ENCODE data around the gene MGMT.

MGMT gene

DNA sequence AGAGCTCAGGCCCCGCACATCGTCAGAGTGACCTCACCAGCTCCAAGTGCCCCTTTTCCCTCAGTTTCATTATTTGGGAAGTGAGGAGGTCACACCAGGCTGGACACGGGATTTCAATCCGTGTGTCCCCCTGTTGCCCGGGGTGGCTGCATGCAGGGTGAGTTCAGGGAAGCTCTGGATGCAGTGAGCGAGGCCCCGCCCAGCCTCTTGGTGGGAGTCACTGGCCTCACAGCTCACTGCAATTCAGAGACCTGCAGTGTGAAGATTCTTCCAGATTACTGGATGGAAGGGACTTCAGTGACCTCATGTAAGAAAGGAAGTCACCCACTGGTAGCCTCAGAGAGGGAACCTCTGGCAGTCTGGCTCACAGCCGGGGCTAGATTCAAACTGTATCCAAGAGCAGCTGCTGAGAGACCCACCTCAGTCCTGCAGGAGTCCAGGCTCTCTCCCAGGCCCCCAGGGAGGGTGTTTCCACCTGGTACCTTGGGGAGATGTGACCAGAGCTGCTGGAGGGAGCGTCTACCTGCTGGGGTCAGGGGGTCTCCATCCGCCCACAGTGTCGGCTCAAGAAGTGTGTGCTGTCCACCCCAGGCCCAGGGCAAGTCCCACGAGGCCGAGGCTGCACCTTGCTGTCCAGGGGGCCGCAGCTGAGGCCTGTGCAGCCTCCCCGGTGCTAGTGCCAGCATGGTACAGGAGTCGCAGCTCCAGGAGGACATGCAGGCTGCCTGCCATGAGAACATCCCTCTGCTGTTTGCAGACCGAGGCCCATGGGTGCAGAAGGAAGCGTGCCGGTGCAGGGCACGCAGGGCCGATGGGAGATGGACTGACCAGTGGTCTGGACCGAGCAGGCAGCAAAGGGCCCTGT, 54.4 kb downstream of the MGMT start:
- DNase-seq (ENCODE audit: low spot score), result no peak

DNA sequence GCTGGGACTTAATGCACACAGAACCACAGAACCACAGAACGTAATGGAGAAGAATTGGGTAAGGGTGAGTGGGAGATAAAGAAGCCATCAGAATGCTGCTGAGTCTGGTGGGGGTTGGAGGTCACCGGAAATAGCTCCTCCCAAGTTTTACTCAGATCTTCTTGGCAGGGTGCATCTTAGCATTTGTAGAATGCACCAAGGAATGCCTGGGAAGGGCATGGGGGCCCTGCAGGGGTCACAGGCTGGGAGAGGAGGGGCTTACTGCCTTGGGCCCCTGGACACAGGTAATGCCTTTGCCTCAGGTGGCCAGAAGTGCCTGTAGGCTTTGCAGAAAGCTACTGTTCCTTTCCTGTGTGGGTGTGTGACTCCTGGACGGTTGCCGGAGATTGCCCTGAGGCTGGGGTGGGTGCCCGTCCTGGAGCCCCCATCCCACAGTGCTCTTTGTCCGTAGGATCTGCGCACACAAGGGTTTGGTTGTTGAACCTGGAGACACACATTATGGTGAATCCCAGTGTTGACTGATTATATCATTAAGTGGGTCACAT, 55.1 kb downstream of the MGMT start:
- no peak for DNase-seq (ENCODE audit: low spot score)

DNA sequence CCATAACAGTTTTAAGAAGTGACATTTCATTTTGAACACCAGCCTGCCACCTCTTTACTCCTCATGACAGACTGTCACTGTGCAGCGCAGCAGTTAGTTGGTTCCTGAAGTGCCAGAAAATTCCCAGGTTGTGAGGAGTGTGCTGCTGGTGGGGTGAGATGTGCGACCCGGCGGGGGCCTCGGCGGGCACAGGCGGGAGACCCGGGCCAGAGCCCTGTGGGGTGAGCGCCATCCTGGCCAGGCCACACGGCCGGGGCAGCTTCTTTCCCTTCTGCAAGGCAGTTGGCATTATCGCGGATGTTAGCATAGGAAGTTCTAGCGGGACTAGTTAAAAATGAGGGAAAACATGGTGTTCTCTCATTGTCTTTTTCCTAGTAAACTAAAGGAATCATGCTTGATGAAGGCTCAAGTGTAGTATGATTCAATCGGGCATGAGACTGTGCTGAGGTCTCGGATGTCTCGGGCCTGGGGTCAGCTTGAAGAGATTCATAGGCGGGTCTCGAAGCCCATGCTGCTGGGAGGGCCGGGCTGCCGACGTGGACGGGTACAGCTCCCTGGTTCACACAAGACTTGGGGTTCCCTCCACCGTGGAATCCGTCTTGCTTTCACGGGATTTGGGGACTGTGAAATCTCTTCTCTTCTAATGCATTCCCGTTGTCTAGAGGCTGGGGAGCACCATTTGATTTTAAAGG, 56.1 kb downstream of the MGMT start:
- DNase-seq (ENCODE audit: low spot score), result no peak

DNA sequence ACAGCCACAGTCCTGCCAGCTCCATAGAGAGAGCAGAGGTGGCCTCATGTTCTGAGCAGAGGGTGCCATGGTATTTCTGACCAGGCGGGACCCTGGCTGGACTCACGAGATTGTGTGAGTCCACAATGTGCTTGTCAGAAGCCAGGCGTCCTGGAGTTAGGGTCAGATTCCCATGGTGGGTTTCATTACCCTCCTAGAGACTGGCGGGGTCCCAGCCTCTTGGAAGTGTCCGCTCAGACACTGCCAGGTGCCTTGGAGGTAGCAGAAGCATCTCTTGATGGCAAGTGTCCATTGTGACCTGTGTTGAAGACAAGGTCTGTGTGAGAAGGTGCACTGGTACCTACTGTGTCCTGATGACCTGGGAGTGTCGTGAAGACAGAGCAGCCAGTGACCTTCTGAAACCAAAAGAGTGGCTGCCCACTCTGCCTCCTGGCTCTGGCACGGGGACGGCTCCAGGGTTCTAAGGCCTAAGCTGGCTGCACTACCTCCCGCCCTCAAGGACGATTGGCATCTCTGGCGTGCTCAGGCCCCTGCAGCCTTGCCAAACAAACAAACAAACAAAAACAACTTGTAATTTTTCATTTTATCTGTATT, 56.8 kb downstream of the MGMT start:
- DNase-seq (ENCODE audit: low spot score), result no peak

DNA sequence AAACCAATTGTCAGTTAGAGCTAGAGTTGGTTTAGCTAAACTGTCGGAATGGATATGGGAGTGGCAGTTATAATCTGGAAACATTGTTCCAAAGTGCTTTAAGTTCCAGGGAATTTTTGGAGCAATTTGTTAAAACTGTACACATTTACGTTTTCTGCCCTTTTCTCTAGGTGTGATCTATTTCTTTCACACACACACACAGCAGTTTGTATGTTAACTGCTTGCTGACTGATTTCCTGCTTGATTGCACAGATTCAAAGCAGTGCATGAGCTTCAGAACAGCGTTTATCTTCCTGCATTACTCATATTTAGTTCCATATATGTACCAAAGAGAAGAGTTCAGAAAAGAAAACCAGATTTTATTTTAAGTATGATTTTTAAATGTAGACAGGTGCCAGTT, 57.9 kb downstream of the MGMT start:
- no peak for DNase-seq (ENCODE audit: low spot score)

DNA sequence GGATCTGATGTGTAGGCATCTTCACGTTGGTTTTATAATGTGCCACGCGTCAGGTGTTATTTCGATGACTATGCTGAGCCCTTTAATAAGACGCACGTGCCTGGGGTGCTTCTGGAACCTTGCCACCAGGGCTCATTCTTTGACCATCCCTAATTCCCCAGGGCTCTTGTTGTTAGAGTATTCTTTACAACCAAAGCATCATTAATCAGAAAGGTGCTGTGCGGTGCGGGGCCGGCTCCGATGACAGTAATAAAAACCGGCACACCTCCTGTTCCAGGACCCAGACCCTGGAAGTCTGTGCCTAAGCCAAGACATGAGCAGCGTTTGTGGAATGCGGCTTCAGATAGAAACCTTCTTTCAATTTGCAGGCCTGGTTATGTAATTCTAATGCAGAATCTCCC, 58.4 kb downstream of the MGMT start:
- DNase-seq (ENCODE audit: low spot score), result no peak

DNA sequence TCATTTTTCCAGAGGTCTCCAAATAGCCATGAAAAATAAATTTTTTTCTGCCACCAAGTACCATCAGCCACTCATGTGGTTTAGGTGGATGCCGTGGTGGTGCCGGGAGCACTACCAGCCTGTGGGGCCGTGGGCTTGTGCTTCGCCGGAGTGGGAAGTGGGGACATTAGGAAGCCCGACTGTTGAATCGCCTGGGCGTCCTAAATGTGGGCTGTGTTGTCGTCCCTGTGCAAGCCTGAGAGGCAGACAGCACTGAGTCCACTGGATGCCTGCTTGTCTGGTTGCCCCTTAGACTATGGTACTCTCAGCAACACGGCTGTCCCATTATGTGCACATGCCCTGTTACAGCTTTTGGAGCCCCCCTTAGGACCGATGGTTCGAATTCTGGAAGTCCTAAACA, 59.9 kb downstream of the MGMT start:
- DNase-seq (ENCODE audit: low spot score), result no peak

DNA sequence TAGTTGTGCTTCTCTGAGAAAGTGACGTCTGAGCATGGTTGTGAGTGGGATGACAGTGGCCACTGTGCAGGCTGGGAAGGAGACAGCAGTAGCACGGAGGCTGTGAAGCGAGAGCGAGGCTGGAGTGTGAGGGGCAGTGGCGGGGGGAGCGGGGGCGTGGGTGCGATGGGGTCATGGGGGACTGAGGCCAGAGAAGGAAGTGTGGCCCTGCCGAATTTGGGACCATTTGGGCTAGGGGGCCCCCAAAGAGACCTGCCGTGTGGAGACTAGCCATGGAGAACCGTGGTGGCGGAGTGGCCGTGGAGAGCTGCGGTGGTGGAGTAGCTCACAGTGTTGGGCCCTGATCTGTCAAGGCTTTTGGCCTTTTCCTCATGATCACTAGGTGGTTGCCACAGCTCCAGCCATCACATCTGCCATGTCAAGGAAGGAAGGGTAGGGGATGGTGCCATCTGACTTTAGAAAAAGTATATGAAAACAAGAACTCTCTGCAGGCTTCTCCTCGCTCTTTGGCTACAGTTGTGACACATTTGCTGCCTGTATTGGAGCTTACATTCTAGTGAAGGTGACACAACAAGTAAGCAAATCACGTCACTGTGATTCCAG, 61.4 kb downstream of the MGMT start:
- DNase-seq (ENCODE audit: low spot score), result no peak

DNA sequence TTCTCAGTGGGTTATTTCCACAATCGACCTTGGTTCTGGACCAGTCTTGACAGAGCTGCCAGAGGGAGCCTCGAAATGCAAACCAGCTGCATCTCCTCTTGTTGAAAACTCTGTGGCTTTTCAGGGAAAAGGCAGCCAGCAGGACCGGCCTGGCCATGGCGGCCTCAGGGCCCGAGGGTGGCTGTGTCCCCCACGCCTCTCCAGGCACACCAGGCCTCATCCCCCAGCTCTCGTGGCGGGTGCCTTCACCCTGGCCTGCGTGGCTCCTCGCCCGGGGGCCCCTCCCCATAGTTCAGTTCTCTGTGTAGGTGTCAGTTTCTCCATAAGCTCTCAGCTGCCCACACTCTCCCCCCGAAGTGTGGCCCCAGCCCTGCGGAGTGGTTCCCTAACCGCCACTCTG, 63.5 kb downstream of the MGMT start:
- no peak for DNase-seq (ENCODE audit: low spot score)

DNA sequence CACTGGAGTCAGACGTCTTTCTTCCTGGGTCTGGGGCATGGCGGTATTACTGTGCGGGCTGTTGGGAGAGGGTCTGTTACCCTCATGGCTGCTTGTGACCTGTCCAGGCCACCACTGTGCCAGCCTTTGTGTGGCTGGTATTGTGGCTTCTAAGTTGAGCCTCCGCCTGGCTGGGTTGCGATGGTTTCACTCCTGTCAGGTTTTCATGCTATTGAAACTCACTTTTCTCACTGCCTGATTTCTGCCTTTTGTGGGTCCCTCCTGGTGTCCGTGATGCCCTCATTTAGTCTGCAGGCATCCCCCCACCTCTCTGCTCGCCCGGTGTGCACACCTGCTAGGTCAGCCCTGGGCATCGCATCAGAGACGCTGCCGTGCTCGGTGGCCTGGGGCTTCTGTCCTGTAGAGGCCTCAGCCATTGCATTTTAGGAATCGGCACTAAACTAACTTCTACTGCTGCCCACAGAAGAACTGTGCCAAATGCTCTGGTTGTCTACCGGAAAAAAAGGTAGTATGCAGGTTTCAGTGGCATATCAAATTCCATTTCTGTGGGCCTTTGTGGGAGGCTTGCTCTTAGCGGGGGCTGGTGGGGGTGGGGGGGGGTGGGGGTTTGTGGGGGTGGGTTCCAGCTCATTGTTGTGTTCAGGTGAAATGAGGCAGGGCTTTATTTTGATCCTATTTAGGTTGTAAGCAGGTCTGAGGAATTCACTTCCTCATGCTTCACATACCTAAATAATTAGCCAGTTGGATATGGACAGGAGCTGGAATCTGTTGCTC, 64.3 kb downstream of the MGMT start:
- DNase-seq (ENCODE audit: low spot score), result no peak

DNA sequence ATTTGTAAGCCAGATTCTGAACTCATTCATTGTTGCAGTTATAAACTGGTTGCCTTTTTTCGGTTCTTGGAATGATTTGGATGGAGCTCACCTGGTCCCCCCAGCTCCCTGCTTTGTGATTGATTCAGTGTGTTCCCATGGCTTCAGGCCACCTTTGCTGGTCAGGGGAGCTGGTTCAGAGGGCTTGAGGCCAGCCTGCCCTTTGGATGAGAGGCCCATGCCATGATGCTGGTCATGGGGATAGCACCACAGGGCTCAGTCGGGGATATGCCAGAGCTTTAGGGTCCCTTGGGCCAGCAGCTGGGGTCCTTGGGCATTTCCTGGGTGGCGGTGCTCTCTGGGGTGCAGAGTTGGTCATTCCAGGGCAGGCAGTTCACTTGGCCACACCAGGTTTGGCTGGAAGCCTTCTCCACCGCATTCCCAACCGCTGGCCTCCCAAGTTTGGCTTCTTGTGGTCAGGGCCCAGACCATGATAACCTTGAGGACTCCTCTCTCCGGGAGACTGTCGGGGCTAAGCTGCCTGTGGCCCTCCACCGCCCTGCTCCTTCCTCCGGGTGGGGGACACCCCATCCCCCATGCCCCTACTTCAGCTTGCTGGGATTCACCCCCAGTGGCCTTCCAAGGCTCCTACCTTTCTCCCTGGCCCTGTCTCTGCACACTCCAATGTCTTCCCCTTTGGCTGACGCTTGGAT, 65.1 kb downstream of the MGMT start:
- DNase-seq (ENCODE audit: low spot score), result no peak

DNA sequence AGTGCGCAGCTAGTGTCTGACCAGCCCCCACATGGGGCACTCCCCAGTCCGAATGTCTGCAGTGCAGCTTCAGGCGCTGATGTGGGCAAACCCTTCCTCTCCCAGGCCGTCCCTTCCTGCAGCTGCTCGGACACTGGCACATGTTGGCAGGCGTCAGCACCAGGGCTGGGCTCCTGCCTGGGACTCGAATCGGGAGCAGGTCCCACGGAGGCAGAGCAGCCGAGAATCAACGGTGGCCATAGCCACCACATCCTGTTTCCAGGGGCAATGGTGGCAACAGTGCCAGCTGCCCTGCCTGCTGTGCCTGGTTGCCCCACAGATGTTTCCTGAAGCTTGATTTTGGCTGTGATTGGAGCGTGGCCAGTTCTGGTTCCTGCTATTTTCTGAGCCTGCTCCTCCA, 65.8 kb downstream of the MGMT start:
- DNase-seq (ENCODE audit: low spot score), result no peak

DNA sequence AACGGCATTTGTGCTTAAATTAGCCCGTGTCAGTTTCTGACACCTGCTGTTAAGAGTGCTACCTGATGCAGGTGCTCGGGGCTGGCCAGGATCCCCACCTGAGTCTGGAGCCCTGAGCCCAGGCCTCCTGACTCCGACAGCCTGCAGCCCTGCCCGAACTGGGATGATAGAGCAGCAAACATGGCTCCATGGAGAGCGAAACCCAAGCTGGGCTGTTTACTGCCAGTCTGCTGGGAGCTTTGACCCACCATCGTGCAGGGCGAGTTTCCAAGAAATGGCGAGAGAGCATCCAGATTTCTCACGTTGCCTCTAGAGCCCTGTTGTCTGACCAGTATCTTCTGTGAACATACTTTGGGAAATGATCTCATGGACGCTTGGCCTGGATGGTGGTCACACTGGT, 66.2 kb downstream of the MGMT start:
- DNase-seq (ENCODE audit: low spot score), result no peak

DNA sequence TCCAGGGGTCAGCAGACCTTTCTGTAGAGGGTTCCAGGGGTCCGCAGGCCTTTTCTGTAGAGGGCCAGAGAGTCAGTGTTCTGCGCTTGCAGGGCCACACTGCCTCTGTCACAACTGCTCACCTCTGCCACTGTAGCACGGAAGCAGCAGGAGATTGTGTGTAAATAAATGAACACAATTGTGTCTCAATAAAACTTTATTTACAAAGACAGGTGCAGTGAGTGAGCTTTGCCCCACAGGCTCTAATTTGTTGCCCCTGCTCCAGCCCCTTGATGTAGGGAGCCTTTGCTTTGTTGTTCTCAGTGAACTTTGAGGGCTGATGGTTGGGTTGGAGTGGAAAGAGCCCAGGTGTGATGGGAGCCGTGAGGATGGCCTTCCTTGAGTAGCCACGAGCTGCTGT, 67.8 kb downstream of the MGMT start:
- DNase-seq (ENCODE audit: low spot score), result no peak

DNA sequence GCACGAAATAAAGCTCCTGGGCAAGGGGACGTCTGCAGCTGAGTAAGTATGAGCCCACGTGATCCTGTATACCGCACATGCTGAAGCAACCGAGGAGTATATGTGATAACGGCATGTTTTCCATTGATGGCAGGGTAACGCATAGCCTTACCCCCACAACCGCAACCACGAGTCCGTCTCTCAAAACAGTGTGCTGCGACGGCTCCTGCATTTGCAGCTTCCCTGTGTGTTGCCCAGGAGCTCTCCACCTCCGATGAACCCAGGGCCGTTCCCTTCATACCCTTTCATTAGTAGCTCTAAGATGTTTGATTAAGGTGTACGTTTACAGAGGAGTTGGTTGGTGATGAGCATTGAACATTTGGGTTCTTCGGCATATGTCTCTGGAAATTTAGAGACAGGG, 69.3 kb downstream of the MGMT start:
- DNase-seq (ENCODE audit: low spot score), result no peak

DNA sequence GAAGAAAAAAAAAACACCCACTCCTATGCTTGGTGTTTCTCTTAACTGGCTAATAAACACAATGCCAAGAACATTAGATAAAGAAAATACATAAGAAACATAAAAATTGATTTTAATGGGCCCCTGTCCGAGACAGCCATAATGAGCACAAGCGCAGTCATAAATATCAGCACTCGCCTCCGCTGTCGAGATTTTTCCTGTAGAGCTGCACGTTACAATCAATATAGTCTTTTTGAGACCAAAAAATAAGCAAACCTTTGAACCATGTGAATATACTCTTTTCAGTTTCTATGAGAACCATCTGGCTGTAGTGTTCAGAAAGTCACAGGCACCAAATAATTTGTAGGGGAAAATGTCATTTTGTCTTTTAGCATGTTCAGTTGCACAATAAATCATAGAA, 70.1 kb downstream of the MGMT start:
- DNase-seq (ENCODE audit: low spot score), result no peak

DNA sequence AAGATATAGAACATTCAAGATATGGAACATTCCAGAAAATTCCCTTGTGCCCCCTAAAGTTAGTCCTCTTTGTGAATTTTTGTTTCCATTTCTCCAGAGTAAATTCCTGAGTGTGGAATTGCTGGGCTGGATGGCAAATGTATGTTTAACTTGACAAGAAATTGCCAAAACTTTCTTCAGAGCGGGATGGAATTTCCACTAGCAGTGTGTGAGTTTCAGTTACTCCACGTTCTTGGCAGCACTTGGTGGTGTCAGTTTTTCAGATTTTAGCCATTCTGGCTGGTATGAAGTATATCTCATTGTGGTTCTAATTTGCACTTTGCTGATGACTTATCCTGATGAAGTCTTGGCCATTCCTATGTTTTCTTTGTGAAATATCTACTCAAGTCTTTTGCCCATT, 71.2 kb downstream of the MGMT start:
- DNase-seq (ENCODE audit: low spot score), result no peak

DNA sequence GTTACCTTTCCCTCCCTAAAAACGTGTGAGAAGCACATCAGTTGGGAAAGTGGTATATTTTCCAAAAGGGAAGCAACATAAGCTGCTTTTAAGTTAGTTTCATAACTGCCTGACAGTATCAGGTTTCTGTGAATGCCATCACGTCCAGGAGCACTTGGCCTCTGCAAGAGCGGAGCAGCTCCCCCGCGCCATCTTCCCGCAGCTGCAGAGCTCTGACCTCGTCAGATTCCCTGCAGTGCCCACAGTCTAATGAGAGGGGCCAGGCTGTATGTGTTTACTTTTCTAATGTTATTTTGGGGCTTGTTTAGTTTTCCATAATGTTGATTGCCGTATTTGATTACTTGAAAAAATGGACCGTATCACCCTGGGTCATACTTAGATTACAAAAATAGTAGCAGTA, 74.2 kb downstream of the MGMT start:
- DNase-seq (ENCODE audit: low spot score), result no peak

DNA sequence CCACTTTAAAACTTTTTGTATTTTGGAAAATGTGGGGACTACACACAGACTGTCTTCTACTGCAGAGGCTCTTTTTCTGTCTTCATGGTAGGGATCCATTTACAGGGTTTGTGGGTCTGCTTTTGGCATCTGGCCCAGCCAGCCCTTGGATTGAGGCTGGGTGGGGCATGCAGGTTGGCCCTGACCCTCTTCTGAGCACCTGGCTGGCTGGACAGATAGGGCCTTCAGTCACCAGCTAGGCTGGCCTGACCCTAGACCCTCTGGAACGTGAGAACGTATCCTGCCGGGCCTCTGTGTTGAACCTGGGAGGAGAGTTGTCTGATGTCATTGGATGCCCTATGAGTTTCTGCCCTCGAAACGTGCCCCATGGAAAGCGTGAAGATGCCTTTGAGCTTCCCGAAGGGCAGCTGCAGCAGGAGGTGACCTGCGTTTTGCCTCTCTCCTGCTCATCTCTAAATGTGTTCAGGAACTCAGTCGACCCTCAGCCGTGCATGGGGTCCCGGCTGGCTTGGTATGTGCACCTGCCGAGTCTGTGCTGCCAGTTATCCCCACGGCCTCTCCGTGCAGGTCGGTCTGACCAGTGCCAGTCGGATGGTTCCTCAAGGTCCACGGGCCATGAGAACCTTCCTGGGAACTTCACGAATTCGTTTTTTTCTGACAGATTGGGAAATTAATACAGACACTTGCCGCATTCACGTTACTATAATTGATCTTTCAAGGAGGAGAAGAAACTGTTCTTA, 74.9 kb downstream of the MGMT start:
- DNase-seq (ENCODE audit: low spot score), result no peak

DNA sequence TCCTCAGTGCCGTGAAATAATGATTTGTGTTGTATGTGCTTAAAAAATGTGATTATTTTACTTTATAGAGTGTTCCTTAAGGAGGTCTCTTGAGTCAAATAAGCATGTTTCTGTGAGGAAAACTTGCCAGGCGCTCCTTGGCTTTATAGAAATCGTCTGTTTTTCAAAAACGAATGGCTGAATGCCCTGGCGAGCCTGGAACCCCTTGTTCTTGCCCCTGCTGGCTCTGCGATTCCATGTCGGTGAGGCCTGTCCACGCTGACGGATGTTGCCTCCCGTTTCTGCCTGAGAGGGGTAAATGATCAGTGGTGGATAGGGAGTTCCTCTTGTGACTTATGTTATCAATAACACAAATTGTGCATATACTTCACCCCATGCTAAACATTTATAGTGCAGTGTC, 75.5 kb downstream of the MGMT start:
- no peak for DNase-seq (ENCODE audit: low spot score)
